ENCODE data around the gene MAP2K1. TPM values are rescaled to one million over a fixed set of nuclear protein-coding genes. Genes with fewer than 3 reads are reported as not detected.

The MAP2K1 gene
- total and polyA plus RNA-seq, 9 of the 15 experiments (the other 6 are each of a cell fraction or from before 2014, with no cell fraction given) = 7.5 to 58.3 (median 30.0) TPM

- no peaks in the 10 kb centered on the region for H3K27me3 ChIP-seq (ENCODE audit: control insufficient read depth in 2 of 2, insufficient read depth in 2 of 2, low read length in 2 of 2)
- in situ Hi-C loops (cut with MboI) (loop anchor here (5.0 kb wide), 1 partner anchor 95 kb away; no protein-coding TSS in a partner anchor), intact Hi-C loops (cut with micrococcal nuclease) (loop anchor here (1.0 to 2.0 kb wide), 2 partner anchors 31 to 110 kb away; partner anchors contain the start of genes SNAPC5 and TIPIN)
- peak overlapping the region; percentile 75 for H3K27ac ChIP-seq (ENCODE audit: extremely low read depth, low read depth, low read length)
- CTCF ChIA-PET (ENCODE audit: low intra/inter-chr PET ratio) = interaction anchor here (1.5 kb wide), 1 partner anchor 110 kb away, joined by 4 read pairs; the partner anchor contains the start of gene SNAPC5
- H3K4me2 ChIP-seq (ENCODE audit: insufficient read depth, low read length) = peak overlapping the region; percentile 99
- peak overlapping the region; percentile 78 to 96 for H3K9ac ChIP-seq (ENCODE audit: insufficient read depth in 1 of 2, low read depth in 2 of 2, low read length in 2 of 2)
- peak overlapping the region; percentile 77 for H2AFZ ChIP-seq (ENCODE audit: low read depth, low read length)
- H3K9me3 ChIP-seq (replicated peaks; ENCODE audit: control insufficient read depth, insufficient read depth, low read depth, low read length) = no peaks in the 10 kb centered on the region
- peak; percentile 48 to 72 (median 56) for DNase-seq (ENCODE audit: extremely low read depth in 1 of 4, low spot score in 3 of 4)
- H3K4me1 ChIP-seq (replicated peaks in 1 of 2; ENCODE audit: control insufficient read depth in 2 of 2, insufficient read depth in 2 of 2, low read length in 2 of 2) = peaks cover 18 to 22% of the 10 kb centered on the region in 2 experiments; a peak in 3 of 5 replicates
- no peaks in the 10 kb centered on the region for H3K9me1 ChIP-seq (ENCODE audit: control insufficient read depth, insufficient read depth, low read length)
- FAIRE-seq = peak; percentile 70
- POLR2A ChIA-PET = interaction anchor here (0.6 to 1.4 kb wide), 7 partner anchors 9 to 110 kb away, joined by 3 to 11 read pairs (median 3); partner anchors contain the start of gene SNAPC5
- BruUV-seq (replicated peaks) = TSS peak; percentile 41
- H3K79me2 ChIP-seq (ENCODE audit: control insufficient read depth, insufficient read depth, low read length) = peaks cover 70% of the 10 kb centered on the region
- H3K4me3 ChIP-seq = peak overlapping the region; percentile 86
- peaks cover 26% of the 10 kb centered on the region; the same call in 2 of the 3 replicates for H3K36me3 ChIP-seq (ENCODE audit: control insufficient read depth, insufficient read depth, low read length)
- 0% methylated on average over 26 of the region's 62 CpGs for WGBS (ENCODE audit: insufficient coverage, low coverage, missing lambda C conversion rate)
- peak; percentile 63 for ATAC-seq
- H4K20me1 ChIP-seq (replicated peaks; ENCODE audit: control insufficient read depth, insufficient read depth, low read length) = peaks cover 13% of the 10 kb centered on the region
- peak; percentile 30; the same call in 1 of the 2 replicates for TF ChIP-seq CREM (IDR thresholded peaks at IDR 0.05; ENCODE audit: low read depth)
- no peak for TF ChIP-seq TRIM28 (IDR thresholded peaks at IDR 0.05)
- peak; percentile 59; the same call in 1 of the 2 replicates for TF ChIP-seq ZSCAN29 (IDR thresholded peaks at IDR 0.05)
- TF ChIP-seq EGR1 (conservative IDR thresholded peaks at IDR 0.05) = peak; percentile 70
- TF ChIP-seq UBTF (IDR thresholded peaks at IDR 0.05; ENCODE audit: borderline replicate concordance in 1 of 2, low read depth in 2 of 2, low read length in 2 of 2) = peak in 1 of 2 experiments; percentile 54; a peak in 1 of 4 replicates
- TF ChIP-seq CBX3 (IDR thresholded peaks at IDR 0.05; ENCODE audit: borderline replicate concordance in 1 of 2, low read length in 2 of 2) = no peak
- no peak for TF ChIP-seq KAT8 (IDR thresholded peaks at IDR 0.05; ENCODE audit: low read depth)
- peak; percentile 12 for TF ChIP-seq CCNT2 (IDR thresholded peaks at IDR 0.05; ENCODE audit: borderline replicate concordance, extremely low read depth, insufficient read length, low read depth, low read length)
- TF ChIP-seq ZNF584 (CRISPR knock-in tag; IDR thresholded peaks at IDR 0.05; ENCODE audit: low read depth) = no peak
- TF ChIP-seq HDAC1 (IDR thresholded peaks at IDR 0.05) = peak in 1 of 2 experiments; percentile 16; a peak in 1 of 4 replicates
- TF ChIP-seq RCOR1 (IDR thresholded peaks at IDR 0.05; ENCODE audit: borderline replicate concordance in 1 of 2, low read depth in 2 of 2, low read length in 2 of 2) = peak in 1 of 2 experiments; percentile 33; a peak in 1 of 4 replicates
- no peak for TF ChIP-seq ATF7 (IDR thresholded peaks at IDR 0.05)
- TF ChIP-seq TAF9B (IDR thresholded peaks at IDR 0.05; ENCODE audit: partially characterized antibody) = no peak
- TF ChIP-seq ZNF253 (CRISPR knock-in tag; conservative IDR thresholded peaks at IDR 0.05) = no peak
- no peak for TF ChIP-seq MTF1 (CRISPR knock-in tag; IDR thresholded peaks at IDR 0.05; ENCODE audit: borderline replicate concordance)
- 0 out of 2 replicates have a peak, but pooled peaks have one; percentile 18 for TF ChIP-seq ETS1 (conservative IDR thresholded peaks at IDR 0.05; ENCODE audit: control insufficient read depth, low read depth, low read length)
- TF ChIP-seq NFE2 (IDR thresholded peaks at IDR 0.05; ENCODE audit: low read depth) = peak; percentile 69
- TF ChIP-seq BCL6 (CRISPR knock-in tag; IDR thresholded peaks at IDR 0.05) = no peak
- no peak for TF ChIP-seq MECOM (CRISPR knock-in tag; IDR thresholded peaks at IDR 0.05)
Measured at GRCh38 chr15:66387163-66388042, 691 bp downstream of the MAP2K1 start.
